ENCODE results near the gene DENR.
"Not testable (repeated sequence)": the region's sequence is repeated elsewhere in the genome, so short reads cannot be mapped to it uniquely, and the experiment has no call there.

The DENR gene, protein sequence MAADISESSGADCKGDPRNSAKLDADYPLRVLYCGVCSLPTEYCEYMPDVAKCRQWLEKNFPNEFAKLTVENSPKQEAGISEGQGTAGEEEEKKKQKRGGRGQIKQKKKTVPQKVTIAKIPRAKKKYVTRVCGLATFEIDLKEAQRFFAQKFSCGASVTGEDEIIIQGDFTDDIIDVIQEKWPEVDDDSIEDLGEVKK

DNA sequence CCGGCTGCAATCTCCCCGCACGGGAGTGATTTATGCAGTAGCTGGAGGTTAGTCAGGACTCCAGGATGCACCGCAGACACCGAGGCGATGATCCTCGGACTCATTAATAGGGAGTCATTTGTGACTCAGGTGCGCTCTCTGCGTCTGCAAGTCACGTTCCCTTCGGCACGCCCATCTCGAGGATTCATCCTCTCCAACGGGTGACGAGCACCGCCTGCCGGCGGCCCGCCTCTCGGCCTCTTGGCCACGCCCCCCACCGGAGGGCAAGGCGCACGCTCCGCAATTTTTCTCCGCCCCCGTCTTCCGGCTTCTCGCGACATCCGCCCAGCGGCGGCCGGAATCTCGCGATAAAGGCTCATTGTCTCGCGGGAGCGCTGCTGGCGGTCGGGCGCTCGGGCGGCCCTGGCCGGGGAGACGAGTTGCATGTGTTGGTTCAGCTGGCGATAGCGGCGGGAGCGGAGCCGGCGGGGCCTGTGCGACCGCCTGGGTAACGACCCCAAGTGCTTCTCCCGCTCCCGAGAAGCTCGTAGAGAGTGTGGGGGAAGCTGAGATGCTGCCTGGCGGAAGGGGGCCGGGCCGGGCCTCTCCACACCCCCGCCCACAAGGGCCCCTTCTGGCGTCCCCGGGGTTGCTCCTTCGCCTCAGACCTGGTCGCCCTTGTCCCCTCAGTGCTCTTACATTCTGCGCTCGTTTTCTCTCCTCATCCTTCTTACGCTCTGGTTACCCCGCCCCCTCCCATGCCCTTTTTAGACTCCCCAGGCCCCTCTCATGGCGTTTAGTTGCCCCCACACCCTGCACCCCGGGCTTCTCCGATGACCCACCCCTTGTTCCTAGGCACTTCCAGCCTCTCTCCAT is at the start of gene DENR:
Gene DENR, plus strand, starts transcription at position 361 of the 855 bp plus-strand sequence. CDS start 878 bp downstream, outside the sequence.
- peak; percentile 97 to 98 (median 98) for DNase-seq (ENCODE audit: low read depth in 2 of 3, low spot score in 2 of 3)

GRCh38 chr12:122702890-122703611 is 49.6 kb upstream of the DENR start, which contains the start of gene HCAR2:
HCAR2 (minus strand) TSS chr12:122703357; CDS start chr12:122703283, 74 bp downstream.
- DNase-seq (ENCODE audit: low read depth in 2 of 3, low spot score in 2 of 3), result not testable (repeated sequence)

DNA sequence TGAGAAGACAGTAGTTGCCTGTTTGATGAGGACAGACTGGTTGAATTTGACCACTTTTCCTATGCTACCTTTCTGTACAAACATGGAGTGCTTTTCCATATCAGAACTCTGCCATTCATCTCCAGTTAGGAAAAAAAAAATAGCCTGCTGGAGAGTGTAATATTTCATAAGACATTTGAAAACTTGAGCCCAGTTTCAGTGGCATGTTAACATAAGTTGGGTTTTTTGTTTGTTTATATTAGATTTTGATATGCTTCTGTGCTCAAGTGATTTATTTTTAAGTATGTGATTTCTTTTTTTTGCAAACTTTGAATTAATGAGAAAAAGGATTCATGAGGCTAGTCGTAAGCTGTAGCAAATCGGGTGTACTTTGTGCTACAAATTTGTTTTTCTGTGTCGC is 48.8 kb upstream of the DENR start:
- not testable (repeated sequence) for DNase-seq (ENCODE audit: low read depth in 2 of 3, low spot score in 2 of 3)

DNA sequence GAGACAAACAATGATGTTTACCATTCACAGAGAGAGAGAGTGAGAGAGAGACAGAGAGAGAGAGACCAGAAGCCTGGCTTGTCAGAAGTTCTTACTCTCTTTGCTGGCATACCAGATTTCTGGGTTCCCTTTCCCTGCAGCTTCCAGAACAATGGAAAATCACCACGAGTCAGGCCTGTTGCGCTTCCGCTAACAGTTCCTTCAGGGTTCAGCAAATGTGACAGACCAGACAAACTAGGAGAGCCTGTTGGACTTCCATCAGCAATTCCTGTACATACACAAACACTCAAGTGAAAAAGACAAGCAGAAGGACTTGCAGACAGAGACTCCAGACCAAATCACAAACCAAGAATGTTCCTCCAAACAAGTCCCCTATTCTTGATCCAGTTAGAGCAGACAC is 43.3 kb upstream of the DENR start:
- not testable (repeated sequence) for DNase-seq (ENCODE audit: low read depth in 2 of 3, low spot score in 2 of 3)

DNA sequence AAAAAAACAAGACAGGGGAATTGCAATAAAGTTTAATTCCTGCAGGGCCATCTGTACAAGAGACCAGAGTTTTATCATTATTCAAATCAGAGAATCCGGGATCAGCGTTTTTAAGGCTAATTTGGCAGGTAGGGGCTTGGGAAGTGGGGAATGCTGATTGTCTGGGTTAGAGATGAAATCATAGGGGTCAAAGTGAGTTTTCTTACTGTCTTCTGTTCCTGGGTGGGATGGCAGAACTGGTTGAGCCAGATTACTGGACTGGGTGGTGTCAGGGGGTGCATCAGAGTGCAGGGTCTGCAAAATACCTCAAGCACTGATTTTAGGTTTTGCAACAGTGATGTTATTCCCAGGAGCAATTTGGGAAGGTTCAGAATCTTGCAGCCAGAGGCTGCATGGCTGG is 42.3 kb upstream of the DENR start:
- not testable (repeated sequence) for DNase-seq (ENCODE audit: low read depth in 2 of 3, low spot score in 2 of 3)

DNA sequence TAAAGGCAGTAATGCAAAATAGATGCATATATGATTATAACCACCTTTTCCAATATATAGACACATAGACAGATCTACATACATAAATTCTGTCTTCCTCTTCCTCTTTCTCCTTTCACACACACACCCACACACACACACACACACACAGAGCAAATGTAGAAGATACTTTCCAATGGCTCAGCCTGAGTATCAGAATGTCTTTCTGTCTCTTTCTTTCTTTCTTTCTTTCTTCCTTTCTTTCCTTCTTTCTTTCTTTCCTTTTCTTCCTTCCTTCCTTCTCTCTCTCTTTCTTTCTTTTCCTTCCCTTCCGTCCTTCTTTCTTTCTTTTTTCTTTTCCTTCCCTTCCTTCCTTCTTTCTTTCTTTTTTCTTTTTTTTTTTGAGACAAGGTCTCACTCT is 41.4 kb upstream of the DENR start:
- not testable (repeated sequence) for DNase-seq (ENCODE audit: low read depth in 2 of 3, low spot score in 2 of 3)

DNA sequence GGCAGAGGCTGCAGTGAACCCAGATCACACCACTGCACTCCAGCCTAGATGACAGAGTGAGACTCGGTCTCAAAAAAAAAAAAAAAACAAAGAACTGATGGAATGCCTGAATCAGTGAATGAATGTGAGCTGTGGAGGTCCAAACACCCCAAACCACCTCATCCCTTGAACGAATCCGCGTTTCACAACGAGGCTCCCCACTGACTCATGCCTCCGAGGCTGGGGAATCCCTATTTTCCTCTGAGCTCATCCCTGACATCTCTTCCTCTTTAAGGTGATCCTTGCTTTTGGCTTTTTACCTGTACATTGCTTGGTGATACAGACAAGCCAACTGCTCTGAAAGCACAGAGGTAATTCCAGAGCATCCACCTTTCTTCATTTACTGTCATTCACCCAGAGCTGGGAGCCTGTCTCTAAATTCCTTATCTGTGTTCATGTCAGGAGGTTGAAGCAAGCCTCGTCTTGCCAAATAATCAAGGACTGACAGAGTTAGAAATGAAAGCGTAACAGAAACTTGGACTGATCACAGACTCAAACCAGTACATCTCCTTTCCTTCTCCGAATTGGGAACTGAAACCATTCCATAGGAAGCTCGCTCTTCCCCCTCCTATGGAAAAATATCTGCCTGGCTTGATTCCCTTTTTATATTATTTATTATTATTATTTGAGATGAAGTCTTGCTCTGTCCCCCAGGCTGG is 39.0 kb upstream of the DENR start:
- not testable (repeated sequence) for DNase-seq (ENCODE audit: low read depth in 2 of 3, low spot score in 2 of 3)

DNA sequence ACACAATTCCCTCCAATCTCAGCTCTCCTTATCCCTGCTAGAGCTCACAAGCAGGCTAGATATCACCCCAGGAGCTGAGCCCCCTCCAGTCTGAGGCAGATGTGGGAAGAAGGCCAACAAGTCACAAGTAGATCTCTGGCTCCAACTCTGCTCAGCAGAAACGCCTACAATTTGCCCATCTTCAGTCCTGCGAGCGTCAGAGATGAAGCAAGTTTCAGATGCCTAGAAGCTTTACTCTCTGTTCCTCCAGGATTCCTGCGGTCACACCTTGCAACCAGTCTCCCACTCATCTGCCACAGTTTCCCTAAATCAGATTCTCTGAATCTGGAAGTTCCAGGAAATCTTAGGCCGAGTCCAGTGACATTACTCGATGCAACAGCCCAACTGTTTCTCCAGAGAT is 37.4 kb upstream of the DENR start:
- DNase-seq (ENCODE audit: low read depth in 2 of 3, low spot score in 2 of 3), result not testable (repeated sequence)

DNA sequence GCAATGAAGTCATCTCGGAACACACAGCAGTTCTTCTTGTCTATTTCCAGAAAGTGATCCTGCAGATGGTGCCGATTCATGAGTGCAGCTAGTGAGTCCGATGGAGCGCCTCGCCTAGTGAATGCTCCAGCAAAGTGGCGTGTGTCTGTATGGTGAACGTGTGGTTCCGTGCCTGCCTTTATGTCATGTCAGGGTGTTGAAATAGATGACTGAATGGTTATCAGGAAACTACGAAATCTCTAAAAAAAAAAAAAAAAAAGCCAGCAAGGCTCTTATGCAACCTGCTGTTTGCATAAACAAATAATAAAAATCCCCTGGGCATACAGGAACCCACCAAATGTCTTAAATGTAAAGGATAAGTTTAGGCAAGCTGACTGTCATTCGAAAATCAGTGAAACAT is 36.0 kb upstream of the DENR start, which contains the start of gene HCAR3:
Gene HCAR3, minus strand, starts transcription at position 154 of the 400 bp plus-strand sequence. Its CDS starts 74 bp downstream, at position 80.
- not testable (repeated sequence) for DNase-seq (ENCODE audit: low read depth in 2 of 3, low spot score in 2 of 3)

DNA sequence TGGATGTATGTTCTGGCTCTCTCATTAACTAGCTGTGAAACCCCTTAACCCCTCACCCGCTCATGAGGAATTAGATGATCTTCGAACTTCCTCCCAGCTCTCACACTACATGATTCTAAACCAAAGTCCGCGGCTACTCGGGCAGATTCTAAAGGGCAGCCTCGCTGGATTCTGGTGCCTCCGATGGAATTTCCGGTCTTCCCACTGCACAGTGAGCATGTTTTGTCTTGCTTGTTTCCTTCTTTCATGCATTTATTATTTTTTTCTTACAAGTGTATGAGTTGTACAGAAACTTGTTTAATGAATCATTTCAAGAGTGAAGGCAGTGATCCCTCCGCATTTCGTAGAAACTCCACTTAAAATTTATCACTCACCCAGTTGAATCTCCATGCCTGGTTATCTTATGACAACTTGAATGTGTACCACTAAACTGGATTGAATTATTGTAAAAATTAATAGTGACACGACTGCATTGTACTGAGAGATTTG is 31.5 kb upstream of the DENR start:
- DNase-seq (ENCODE audit: low read depth in 2 of 3, low spot score in 2 of 3), result no peak

DNA sequence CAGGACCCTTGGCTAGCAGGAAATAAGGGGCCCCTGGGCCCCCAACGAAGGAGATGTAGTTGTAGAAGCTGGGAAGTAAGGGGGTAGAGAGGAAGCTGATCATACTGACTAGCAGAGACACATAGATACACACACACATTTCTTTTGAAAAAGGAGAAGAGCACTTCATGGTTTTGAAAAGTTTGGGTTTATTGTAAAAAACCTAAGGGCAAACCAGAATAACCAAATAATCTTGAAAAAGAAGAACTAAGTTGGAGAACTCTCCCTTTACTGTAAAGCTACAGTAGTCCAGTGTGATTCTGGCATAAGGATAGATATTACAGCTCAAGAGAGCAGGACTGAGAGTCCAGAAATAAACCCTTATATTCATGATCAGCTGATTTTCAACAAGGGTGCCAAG is 30.2 kb upstream of the DENR start:
- no peak for DNase-seq (ENCODE audit: low read depth in 2 of 3, low spot score in 2 of 3)

GRCh38 chr12:122724641-122725243 is 27.9 kb upstream of the DENR start:
- DNase-seq (ENCODE audit: low read depth in 2 of 3, low spot score in 2 of 3), result no peak

- no peak for DNase-seq (ENCODE audit: low read depth in 2 of 3, low spot score in 2 of 3)
These were observed 27.1 kb upstream of the DENR start for GRCh38 chr12:122725452-122726079.

DNA sequence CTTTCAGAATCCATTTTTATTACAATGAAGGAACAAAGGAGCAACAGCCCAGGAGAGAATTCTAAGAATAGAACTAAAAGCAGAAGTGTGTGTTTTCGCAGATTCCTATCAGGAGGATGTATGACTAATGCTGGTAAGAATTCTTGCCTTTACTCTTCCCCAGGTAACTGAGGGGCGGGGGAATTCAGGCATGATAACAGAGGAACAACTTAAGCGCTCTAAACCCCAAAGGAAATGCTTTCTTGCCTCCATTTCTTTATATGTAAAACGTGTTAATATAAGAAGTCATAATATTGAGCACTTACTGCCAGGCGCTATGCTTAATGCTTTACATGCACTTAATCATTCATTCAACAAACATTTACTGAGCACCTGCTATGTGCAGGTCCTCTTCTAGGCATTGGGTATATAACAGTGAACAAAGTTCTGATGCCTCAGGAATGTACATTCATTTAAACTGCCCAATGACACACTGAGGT is 26.5 kb upstream of the DENR start:
- no peak for DNase-seq (ENCODE audit: low read depth in 2 of 3, low spot score in 2 of 3)

GRCh38 chr12:122729583-122730214 is 22.9 kb upstream of the DENR start:
- no peak for DNase-seq (ENCODE audit: low read depth in 2 of 3, low spot score in 2 of 3)

GRCh38 chr12:122730215-122731014 is 22.2 kb upstream of the DENR start, which contains the start of gene HCAR1:
HCAR1 (minus strand) TSS chr12:122730844; CDS start chr12:122730339, 505 bp downstream.
- DNase-seq (ENCODE audit: low read depth in 2 of 3, low spot score in 2 of 3), result peak in 1 of 3 experiments; percentile 23

DNA sequence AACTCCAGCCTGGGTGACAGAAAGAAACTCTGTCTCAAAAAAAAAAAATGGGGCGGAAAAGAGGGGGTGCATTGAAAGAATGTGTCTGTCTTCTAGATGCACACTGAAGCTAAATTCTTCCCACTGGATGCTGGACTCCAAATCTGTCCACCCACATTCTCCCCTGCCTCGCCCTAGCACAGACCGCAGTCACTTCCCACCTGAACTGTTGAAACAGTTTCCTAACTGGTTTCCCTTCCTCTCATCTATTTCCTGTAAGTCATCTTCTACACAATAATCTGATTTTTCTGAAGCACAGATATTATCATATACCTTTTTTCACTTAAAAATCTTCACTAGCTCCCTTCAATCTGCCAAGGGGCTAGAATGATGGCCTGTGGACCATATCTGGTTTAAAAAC is 20.5 kb upstream of the DENR start:
- DNase-seq (ENCODE audit: low read depth in 2 of 3, low spot score in 2 of 3), result no peak

GRCh38 chr12:122732611-122733010 is 20.0 kb upstream of the DENR start:
- DNase-seq (ENCODE audit: low read depth in 2 of 3, low spot score in 2 of 3), result no peak
